K562 (cell line): ENCODE results near the gene RGS9. TPM values are rescaled to one million over a fixed set of nuclear protein-coding genes. Genes with fewer than 3 reads are reported as not detected.

Experiments
- ATAC-seq: fragments of 200-7000 bp; cut with Tn5 transposase; 3 replicates; pipeline ENCODE4 v1.9.1; 2020; ENCODE audit warnings: moderate library complexity
- BruUV-seq: library from RNA; stranded (reverse); fragments of 400-500 nt; replicated peaks from 2 replicates; lab custom pipeline; 2021; lab: Mats Ljungman, UMichigan
- CTCF ChIA-PET: fragments of 300-600 bp; formaldehyde crosslinking; extraction: SDS; loops from one replicate; lab custom pipeline; 2021; ENCODE audit warnings: low intra/inter-chr PET ratio; lab: Yijun Ruan, JAX
- POLR2A ChIA-PET: fragments of 300-600, 350-650 bp; sonication (Branson Sonifier 250); formaldehyde crosslinking; extraction: SDS; loops from one replicate; lab custom pipeline; 2021; ENCODE audit warnings: antibody characterized with exemption, inconsistent platforms; lab: Yijun Ruan, JAX
- DNase-seq, 4 experiments: peaks; one replicate each; pipeline versions ENCODE4 v3.0.0 to v3.0.0-alpha.2; 2011 to 2018; ENCODE audit warnings: low spot score in 3 of 4, mixed read lengths in 3 of 4; ENCODE audit errors: extremely low read depth in 1 of 4
- FAIRE-seq: peaks from 2 replicates; lab custom pipeline; 2011; peaks lifted over from hg19 to GRCh38; lab: Jason Lieb, UNC
- H2AFZ ChIP-seq: 2 replicates; pipeline ENCODE4 v1.6.0; 2011; ENCODE audit warnings: low read depth, low read length, control low read depth, inconsistent platforms
- H3K27ac ChIP-seq: fragments of 200-600 bp; 3 replicates; pipeline ENCODE4 v1.8.0; 2011; ENCODE audit warnings: low read depth, mild to moderate bottlenecking, control low read depth, inconsistent platforms, low read length, moderate library complexity, mixed read lengths; ENCODE audit errors: extremely low read depth
- H3K27me3 ChIP-seq, 2 experiments: fragments of 300-600 bp in 1 of 2; 2 replicates in 1 of 2; 3 replicates in 1 of 2; pipeline versions ENCODE4 v1.6.0 to v1.8.0; 2011; ENCODE audit warnings: inconsistent platforms in 2 of 2, low read length in 2 of 2, mild to moderate bottlenecking in 1 of 2, mixed read lengths in 1 of 2, moderate library complexity in 1 of 2; ENCODE audit not compliant: control insufficient read depth in 2 of 2, insufficient read depth in 2 of 2
- H3K36me3 ChIP-seq: fragments of 300-600 bp; 3 replicates; pipeline ENCODE4 v1.8.0; 2011; ENCODE audit warnings: mild to moderate bottlenecking, low read length, inconsistent platforms; ENCODE audit not compliant: control insufficient read depth, insufficient read depth
- H3K4me1 ChIP-seq, 2 experiments: fragments of 200-600 bp in 1 of 2; replicated peaks in 1 of 2; 2 replicates in 1 of 2; 3 replicates in 1 of 2; pipeline versions ENCODE4 v1.5.1 to v1.8.0; 2011; ENCODE audit warnings: inconsistent platforms in 2 of 2, low read length in 2 of 2, mild to moderate bottlenecking in 1 of 2, mixed read lengths in 1 of 2, moderate library complexity in 1 of 2; ENCODE audit not compliant: control insufficient read depth in 2 of 2, insufficient read depth in 2 of 2
- H3K4me2 ChIP-seq: 2 replicates; pipeline ENCODE4 v1.6.1; 2011; ENCODE audit warnings: low read length, control low read depth, inconsistent platforms, mixed read lengths; ENCODE audit not compliant: insufficient read depth
- H3K4me3 ChIP-seq: fragments of 200-600 bp; sonication (generic), shearing (Covaris generic); 2 replicates; pipeline ENCODE4 v1.5.1; 2016; ENCODE audit warnings: control low read depth, inconsistent platforms
- H3K79me2 ChIP-seq: fragments of 200-600 bp; 3 replicates; pipeline ENCODE4 v1.8.0; 2011; ENCODE audit warnings: low read length, inconsistent platforms; ENCODE audit not compliant: control insufficient read depth, insufficient read depth
- H3K9ac ChIP-seq, 2 experiments: 2 replicates each; pipeline versions ENCODE4 v1.6.0 to v1.6.1; 2011; ENCODE audit warnings: low read depth in 2 of 2, low read length in 2 of 2, control low read depth in 1 of 2, inconsistent platforms in 1 of 2, mild to moderate bottlenecking in 1 of 2, mixed read lengths in 1 of 2; ENCODE audit not compliant: insufficient read depth in 1 of 2
- H3K9me1 ChIP-seq: one replicate; pipeline ENCODE4 v1.6.0; 2011; ENCODE audit warnings: inconsistent platforms, mild to moderate bottlenecking, low read length, moderate library complexity; ENCODE audit not compliant: control insufficient read depth, insufficient read depth
- H3K9me3 ChIP-seq: replicated peaks from 2 replicates; pipeline ENCODE4 v1.5.1; 2011; ENCODE audit warnings: low read depth, low read length, inconsistent platforms; ENCODE audit not compliant: control insufficient read depth, insufficient read depth
- H4K20me1 ChIP-seq: replicated peaks from 2 replicates; pipeline ENCODE4 v1.6.1; 2011; ENCODE audit warnings: low read length, inconsistent platforms, mixed read lengths; ENCODE audit not compliant: control insufficient read depth, insufficient read depth
- HSF4 ChIP-seq: fragments of 250-450 bp; sonication (Bioruptor Pico); IDR thresholded peaks from 2 replicates; pipeline ENCODE4 v2.1.2; 2022; ENCODE audit warnings: mild to moderate bottlenecking, moderate library complexity, borderline replicate concordance
- JUND ChIP-seq, 2 experiments: IDR thresholded peaks; 2 replicates in 1 of 2; 3 replicates in 1 of 2; pipeline ENCODE4 v1.6.1; 2011; ENCODE audit warnings: borderline replicate concordance in 2 of 2, low read depth in 2 of 2, low read length in 2 of 2, improper control_type of control experiment in 1 of 2, missing biosample characterization in 1 of 2, missing genetic modification characterization in 1 of 2, missing genetic modification reagents in 1 of 2
- MTA1 ChIP-seq: fragments of 450-650 bp; IDR thresholded peaks from 2 replicates; pipeline ENCODE4 v1.6.1; 2017; ENCODE audit warnings: borderline replicate concordance
- POLR2AphosphoS2 ChIP-seq: IDR thresholded peaks from 2 replicates; pipeline ENCODE4 v1.6.1; 2012; ENCODE audit warnings: low read length, improper control_type of control experiment
- TGIF2 ChIP-seq: sonication (generic); formaldehyde crosslinking; IDR thresholded peaks from 2 replicates; pipeline ENCODE4 v1.8.1; 2022; ENCODE audit warnings: mild to moderate bottlenecking, missing genetic modification reagents, moderate library complexity
- ZBTB1 ChIP-seq: sonication (generic); formaldehyde crosslinking; IDR thresholded peaks from 2 replicates; pipeline ENCODE4 v1.8.1; 2023; ENCODE audit warnings: missing genetic modification reagents, low read depth, mild to moderate bottlenecking, borderline replicate concordance
- ZNF76 ChIP-seq: fragments of 250-450 bp; sonication (Bioruptor Pico); IDR thresholded peaks from 2 replicates; pipeline ENCODE4 v1.4.0; 2020; ENCODE audit warnings: mild to moderate bottlenecking, moderate library complexity, borderline replicate concordance
- WGBS: fragments of 100-300 bp; shearing (Covaris generic); methylation state at CpG from one replicate; pipeline ENCODE4 v1.1.6; 2016; ENCODE audit warnings: low coverage, mixed read lengths; ENCODE audit not compliant: insufficient coverage; ENCODE audit errors: missing lambda C conversion rate; 5-methylcytosine and 5-hydroxymethylcytosine counted together
- in situ Hi-C: fragments of 300-500 bp; cut with MboI; formaldehyde crosslinking; loops from 4 replicates; pipeline ENCODE4 v1.15.0; 2018; ENCODE audit warnings: inconsistent platforms, mixed read lengths
- intact Hi-C: fragments of 100-400 bp; cut with micrococcal nuclease; formaldehyde crosslinking; loops from 2 replicates; pipeline ENCODE4 v1.14.2; 2022
- polyA plus RNA-seq, 8 experiments: library from polyadenylated mRNA; depleted of rRNA in 4 of 8; stranded (reverse) in 5 of 8; unstranded in 3 of 8; fragments of >200 nt; fragmentation: Nextera tagmentation in 2 of 8; fragmentation: Illumina TruSeq in 1 of 8; extraction: Ambion mirVana in 2 of 8; extraction: Trizol in 1 of 8; gene quantifications; 2 replicates each; pipeline versions ENCODE4 v1.2.1 to v1.2.3, GENCODE V29; 2011 to 2014; ENCODE audit warnings: inconsistent platforms in 1 of 8, missing spikeins in 1 of 8
- total RNA-seq, 7 experiments: library from RNA; depleted of rRNA in 6 of 7; stranded (reverse); fragments of >200 nt in 6 of 7; fragmentation: Illumina TruSeq in 2 of 7; extraction: Trizol in 2 of 7; gene quantifications; 2 replicates each; pipeline versions ENCODE4 v1.2.1 to v1.2.3, GENCODE V29; 2011 to 2021; ENCODE audit warnings: low replicate concordance in 1 of 7
- TF ChIP-seq, protein P1 (sequence below): fragments of 200-400 bp; formaldehyde crosslinking; IDR thresholded peaks from 2 replicates; pipeline ENCODE4 v1.6.1; 2017; ENCODE audit warnings: mild to moderate bottlenecking, low read depth, low read length, moderate library complexity

Gene RGS9
- total and polyA plus RNA-seq, 9 of the 15 experiments (the other 6 are each of a cell fraction or from before 2014, with no cell fraction given), result 0.18 to 1.4 (median 0.55) TPM

DNA sequence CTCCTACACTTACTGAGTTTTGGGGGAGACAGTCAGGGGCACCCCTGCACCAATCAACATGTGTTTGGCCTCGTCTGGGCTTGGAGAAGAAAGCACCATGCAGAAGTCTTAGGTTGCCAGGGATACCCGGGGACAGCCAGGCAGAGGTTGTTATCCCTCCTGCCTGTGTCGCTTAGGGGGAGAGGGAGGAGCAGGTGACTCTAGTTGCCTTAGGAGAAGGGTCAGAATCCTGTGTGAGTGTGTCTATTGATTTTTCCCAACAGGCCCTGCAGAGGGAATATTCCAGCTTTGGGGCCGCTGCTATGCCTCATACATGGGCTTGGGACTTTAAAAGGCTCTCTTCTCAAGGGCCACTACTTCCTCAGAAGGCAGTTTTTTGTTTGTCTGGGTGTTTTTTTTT lies 89.1 kb downstream of the RGS9 start:
- ATAC-seq (no peak), FAIRE-seq (no peak), DNase-seq (no peak)
- no peaks in the 10 kb centered on the region for H3K9me1 ChIP-seq
- BruUV-seq, result no TSS peak
- H3K27ac ChIP-seq, result no peak overlapping the region
- 13% methylated on average over 4 of the region's 4 CpGs for WGBS
- no peak overlapping the region for H3K4me2 ChIP-seq
- H3K4me3 ChIP-seq, result no peak overlapping the region
- H3K9me3 ChIP-seq, result no peaks in the 10 kb centered on the region
- POLR2A ChIA-PET, result no interaction called here
- peaks cover 7% of the 10 kb centered on the region; the same call in 1 of the 2 replicates for H4K20me1 ChIP-seq
- 0 out of 5 replicates have a peak, but pooled peaks cover 0 to 5% of the 10 kb centered on the region in 2 experiments for H3K27me3 ChIP-seq
- no peaks in the 10 kb centered on the region for H3K79me2 ChIP-seq
- intact Hi-C loops, result no loop called here
- peaks cover 17 to 22% of the 10 kb centered on the region in 2 experiments for H3K4me1 ChIP-seq
- CTCF ChIA-PET, result no interaction called here
- in situ Hi-C loops, result no loop called here
- H2AFZ ChIP-seq, result no peak overlapping the region
- no peak overlapping the region for H3K9ac ChIP-seq
- H3K36me3 ChIP-seq, result no peaks in the 10 kb centered on the region
- TF ChIP-seq, protein P1, sequence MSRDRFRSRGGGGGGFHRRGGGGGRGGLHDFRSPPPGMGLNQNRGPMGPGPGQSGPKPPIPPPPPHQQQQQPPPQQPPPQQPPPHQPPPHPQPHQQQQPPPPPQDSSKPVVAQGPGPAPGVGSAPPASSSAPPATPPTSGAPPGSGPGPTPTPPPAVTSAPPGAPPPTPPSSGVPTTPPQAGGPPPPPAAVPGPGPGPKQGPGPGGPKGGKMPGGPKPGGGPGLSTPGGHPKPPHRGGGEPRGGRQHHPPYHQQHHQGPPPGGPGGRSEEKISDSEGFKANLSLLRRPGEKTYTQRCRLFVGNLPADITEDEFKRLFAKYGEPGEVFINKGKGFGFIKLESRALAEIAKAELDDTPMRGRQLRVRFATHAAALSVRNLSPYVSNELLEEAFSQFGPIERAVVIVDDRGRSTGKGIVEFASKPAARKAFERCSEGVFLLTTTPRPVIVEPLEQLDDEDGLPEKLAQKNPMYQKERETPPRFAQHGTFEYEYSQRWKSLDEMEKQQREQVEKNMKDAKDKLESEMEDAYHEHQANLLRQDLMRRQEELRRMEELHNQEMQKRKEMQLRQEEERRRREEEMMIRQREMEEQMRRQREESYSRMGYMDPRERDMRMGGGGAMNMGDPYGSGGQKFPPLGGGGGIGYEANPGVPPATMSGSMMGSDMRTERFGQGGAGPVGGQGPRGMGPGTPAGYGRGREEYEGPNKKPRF, result no peak
- TF ChIP-seq MTA1 (no peak), ZBTB1 (CRISPR knock-in tag) (no peak), TGIF2 (no peak), HSF4 (CRISPR knock-in tag) (no peak), JUND (IDR thresholded peaks at IDR 0.05; ENCODE audit: borderline replicate concordance, low read depth, low read length) (no peak), JUND (tag; IDR thresholded peaks at IDR 0.05; ENCODE audit: borderline replicate concordance, low read depth, low read length) (no peak), POLR2AphosphoS2 (no peak), ZNF76 (no peak)
